ENCODE measurements around the gene PRSS56.
A peak's percentile ranks its signal among the peaks of the same experiment; 100 is the strongest.

The PRSS56 gene

GRCh38 chr2:232501331-232501771 lies 18.8 kb upstream of the PRSS56 start:
- no peaks in the 10 kb centered on the region for H3K36me3 ChIP-seq (ENCODE audit: control insufficient read depth in 1 of 2, insufficient read depth in 2 of 2, low read length in 2 of 2)
- H3K14ac ChIP-seq (ENCODE audit: low read length) = no peak overlapping the region
- DNase-seq = no peak
- H2BK12ac ChIP-seq (ENCODE audit: low read length) = no peak overlapping the region
- H3K27me3 ChIP-seq (ENCODE audit: insufficient read depth, low read length) = peaks cover 31% of the 10 kb centered on the region
- H2AFZ ChIP-seq (ENCODE audit: insufficient read depth, low read length, poor library complexity) = no peak overlapping the region
- no peak overlapping the region for H2AK5ac ChIP-seq (ENCODE audit: low read length)
- H2BK5ac ChIP-seq (ENCODE audit: low read depth, low read length, poor library complexity) = no peak overlapping the region
- H3K4ac ChIP-seq (ENCODE audit: low read depth, low read length) = no peak overlapping the region
- H3K9ac ChIP-seq (ENCODE audit: low read length) = no peak overlapping the region
- no peak overlapping the region for H3K18ac ChIP-seq (ENCODE audit: low read length)
- H3K27ac ChIP-seq (ENCODE audit: low read depth, low read length) = no peak overlapping the region
- no peak overlapping the region for H2BK120ac ChIP-seq (ENCODE audit: insufficient read depth, low read length, poor library complexity)
- H3K9me3 ChIP-seq (ENCODE audit: insufficient read depth, low read depth, low read length) = peaks cover 10% of the 10 kb centered on the region
- no peak overlapping the region for H3K23ac ChIP-seq (ENCODE audit: low read length)
- peaks cover 0 to 8% of the 10 kb centered on the region in 2 experiments for H3K4me1 ChIP-seq (ENCODE audit: control insufficient read depth in 1 of 2, insufficient read depth in 2 of 2, low read length in 2 of 2)
- no peaks in the 10 kb centered on the region for H3K79me2 ChIP-seq (ENCODE audit: control insufficient read depth, insufficient read depth, low read length, poor library complexity)
- no peak overlapping the region for H4K8ac ChIP-seq (ENCODE audit: low read depth, low read length)
- WGBS (ENCODE audit: extremely low coverage, insufficient coverage, insufficient read length) = no CpG with 5 or more reads among the region's 9 CpGs
- H4K12ac ChIP-seq (ENCODE audit: low read depth, low read length) = no peak overlapping the region
- H3K4me3 ChIP-seq (ENCODE audit: low read depth, low read length) = no peak overlapping the region
- H3K79me1 ChIP-seq (ENCODE audit: low read length) = no peaks in the 10 kb centered on the region
- H4K91ac ChIP-seq (ENCODE audit: low read depth, low read length) = no peak overlapping the region
- H3K4me2 ChIP-seq (ENCODE audit: low read length) = no peak overlapping the region

- Histone ChIP-seq H3K79me1 (ENCODE audit: low read length) (no peaks in the 10 kb centered on the region), H3K9me3 (ENCODE audit: insufficient read depth, low read depth, low read length) (peaks cover 10% of the 10 kb centered on the region), H3K4me2 (ENCODE audit: low read length) (no peak overlapping the region), H2BK12ac (ENCODE audit: low read length) (no peak overlapping the region), H2BK5ac (ENCODE audit: low read depth, low read length, poor library complexity) (no peak overlapping the region), H3K36me3 (ENCODE audit: control insufficient read depth in 1 of 2, insufficient read depth in 2 of 2, low read length in 2 of 2) (no peaks in the 10 kb centered on the region), H2AFZ (ENCODE audit: insufficient read depth, low read length, poor library complexity) (no peak overlapping the region), H3K4me1 (ENCODE audit: control insufficient read depth in 1 of 2, insufficient read depth in 2 of 2, low read length in 2 of 2) (peaks cover 0 to 8% of the 10 kb centered on the region in 2 experiments), H3K27ac (ENCODE audit: low read depth, low read length) (no peak overlapping the region), H4K8ac (ENCODE audit: low read depth, low read length) (no peak overlapping the region), H2AK5ac (ENCODE audit: low read length) (no peak overlapping the region), H3K4me3 (ENCODE audit: low read depth, low read length) (no peak overlapping the region), H3K14ac (ENCODE audit: low read length) (no peak overlapping the region), H4K91ac (ENCODE audit: low read depth, low read length) (no peak overlapping the region), H3K4ac (ENCODE audit: low read depth, low read length) (no peak overlapping the region), H3K9ac (ENCODE audit: low read length) (no peak overlapping the region), H3K23ac (ENCODE audit: low read length) (no peak overlapping the region), H2BK120ac (ENCODE audit: insufficient read depth, low read length, poor library complexity) (no peak overlapping the region), H3K18ac (ENCODE audit: low read length) (no peak overlapping the region), H3K79me2 (ENCODE audit: control insufficient read depth, insufficient read depth, low read length, poor library complexity) (no peaks in the 10 kb centered on the region), H3K27me3 (ENCODE audit: insufficient read depth, low read length) (peaks cover 31% of the 10 kb centered on the region), H4K12ac (ENCODE audit: low read depth, low read length) (no peak overlapping the region)
- no peak for DNase-seq
- no CpG with 5 or more reads among the region's 10 CpGs for WGBS (ENCODE audit: extremely low coverage, insufficient coverage, insufficient read length)
These were observed 18.3 kb upstream of the PRSS56 start for GRCh38 chr2:232501794-232502390.

- no peak overlapping the region for H2AK5ac ChIP-seq (ENCODE audit: low read length)
- H3K36me3 ChIP-seq (ENCODE audit: control insufficient read depth in 1 of 2, insufficient read depth in 2 of 2, low read length in 2 of 2) = no peaks in the 10 kb centered on the region
- no peak overlapping the region for H4K12ac ChIP-seq (ENCODE audit: low read depth, low read length)
- no peak overlapping the region for H3K9ac ChIP-seq (ENCODE audit: low read length)
- peak overlapping the region; percentile 36 for H3K4me2 ChIP-seq (ENCODE audit: low read length)
- no peaks in the 10 kb centered on the region for H3K79me2 ChIP-seq (ENCODE audit: control insufficient read depth, insufficient read depth, low read length, poor library complexity)
- no peak overlapping the region for H4K8ac ChIP-seq (ENCODE audit: low read depth, low read length)
- H3K79me1 ChIP-seq (ENCODE audit: low read length) = no peaks in the 10 kb centered on the region
- H3K9me3 ChIP-seq (ENCODE audit: insufficient read depth, low read depth, low read length) = peaks cover 10% of the 10 kb centered on the region
- no peak overlapping the region for H2AFZ ChIP-seq (ENCODE audit: insufficient read depth, low read length, poor library complexity)
- no peak overlapping the region for H2BK12ac ChIP-seq (ENCODE audit: low read length)
- H3K18ac ChIP-seq (ENCODE audit: low read length) = no peak overlapping the region
- peaks cover 0 to 8% of the 10 kb centered on the region in 2 experiments for H3K4me1 ChIP-seq (ENCODE audit: control insufficient read depth in 1 of 2, insufficient read depth in 2 of 2, low read length in 2 of 2)
- no peak overlapping the region for H4K91ac ChIP-seq (ENCODE audit: low read depth, low read length)
- DNase-seq = no peak
- H3K23ac ChIP-seq (ENCODE audit: low read length) = no peak overlapping the region
- H2BK120ac ChIP-seq (ENCODE audit: insufficient read depth, low read length, poor library complexity) = no peak overlapping the region
- no peak overlapping the region for H3K4me3 ChIP-seq (ENCODE audit: low read depth, low read length)
- no CpG with 5 or more reads among the region's 21 CpGs for WGBS (ENCODE audit: extremely low coverage, insufficient coverage, insufficient read length)
- H3K14ac ChIP-seq (ENCODE audit: low read length) = no peak overlapping the region
- no peak overlapping the region for H3K27ac ChIP-seq (ENCODE audit: low read depth, low read length)
- no peak overlapping the region for H3K4ac ChIP-seq (ENCODE audit: low read depth, low read length)
- H3K27me3 ChIP-seq (ENCODE audit: insufficient read depth, low read length) = peaks cover 31% of the 10 kb centered on the region
- H2BK5ac ChIP-seq (ENCODE audit: low read depth, low read length, poor library complexity) = no peak overlapping the region
These were observed 17.7 kb upstream of the PRSS56 start for GRCh38 chr2:232502511-232502910.

- Histone ChIP-seq H3K23ac (ENCODE audit: low read length) (no peak overlapping the region), H3K4me2 (ENCODE audit: low read length) (peak overlapping the region; percentile 57), H3K9ac (ENCODE audit: low read length) (no peak overlapping the region), H3K4me3 (ENCODE audit: low read depth, low read length) (no peak overlapping the region), H4K12ac (ENCODE audit: low read depth, low read length) (no peak overlapping the region), H3K36me3 (ENCODE audit: control insufficient read depth in 1 of 2, insufficient read depth in 2 of 2, low read length in 2 of 2) (no peaks in the 10 kb centered on the region), H2BK120ac (ENCODE audit: insufficient read depth, low read length, poor library complexity) (no peak overlapping the region), H3K79me1 (ENCODE audit: low read length) (no peaks in the 10 kb centered on the region), H4K8ac (ENCODE audit: low read depth, low read length) (no peak overlapping the region), H2AFZ (ENCODE audit: insufficient read depth, low read length, poor library complexity) (no peak overlapping the region), H3K14ac (ENCODE audit: low read length) (no peak overlapping the region), H3K4me1 (ENCODE audit: control insufficient read depth in 1 of 2, insufficient read depth in 2 of 2, low read length in 2 of 2) (peaks cover 0 to 8% of the 10 kb centered on the region in 2 experiments), H3K27ac (ENCODE audit: low read depth, low read length) (no peak overlapping the region), H2AK5ac (ENCODE audit: low read length) (no peak overlapping the region), H3K4ac (ENCODE audit: low read depth, low read length) (no peak overlapping the region), H3K18ac (ENCODE audit: low read length) (no peak overlapping the region), H2BK5ac (ENCODE audit: low read depth, low read length, poor library complexity) (no peak overlapping the region), H2BK12ac (ENCODE audit: low read length) (no peak overlapping the region), H3K9me3 (ENCODE audit: insufficient read depth, low read depth, low read length) (peaks cover 10% of the 10 kb centered on the region), H4K91ac (ENCODE audit: low read depth, low read length) (no peak overlapping the region), H3K27me3 (ENCODE audit: insufficient read depth, low read length) (peaks cover 31% of the 10 kb centered on the region), H3K79me2 (ENCODE audit: control insufficient read depth, insufficient read depth, low read length, poor library complexity) (no peaks in the 10 kb centered on the region)
- peak; percentile 45 to 65 for DNase-seq
- no CpG with 5 or more reads among the region's 75 CpGs for WGBS (ENCODE audit: extremely low coverage, insufficient coverage, insufficient read length)
These were observed 17.0 kb upstream of the PRSS56 start for GRCh38 chr2:232502911-232503808.
